B cell (primary cell): ENCODE measurements around the gene KIF22.

Source experiments
- CTCF ChIP-seq: fragments of 200-600 bp; IDR thresholded peaks from one replicate; pipeline ENCODE4 v1.8.0; 2022; ENCODE audit warnings: antibody characterized with exemption, mild to moderate bottlenecking
- EZH2 ChIP-seq: IDR thresholded peaks from 2 replicates; pipeline ENCODE4 v1.6.1; 2012; ENCODE audit warnings: borderline replicate concordance, low read depth, mild to moderate bottlenecking, moderate library complexity, low read length; ENCODE audit not compliant: insufficient read depth, poor library complexity, severe bottlenecking

DNA sequence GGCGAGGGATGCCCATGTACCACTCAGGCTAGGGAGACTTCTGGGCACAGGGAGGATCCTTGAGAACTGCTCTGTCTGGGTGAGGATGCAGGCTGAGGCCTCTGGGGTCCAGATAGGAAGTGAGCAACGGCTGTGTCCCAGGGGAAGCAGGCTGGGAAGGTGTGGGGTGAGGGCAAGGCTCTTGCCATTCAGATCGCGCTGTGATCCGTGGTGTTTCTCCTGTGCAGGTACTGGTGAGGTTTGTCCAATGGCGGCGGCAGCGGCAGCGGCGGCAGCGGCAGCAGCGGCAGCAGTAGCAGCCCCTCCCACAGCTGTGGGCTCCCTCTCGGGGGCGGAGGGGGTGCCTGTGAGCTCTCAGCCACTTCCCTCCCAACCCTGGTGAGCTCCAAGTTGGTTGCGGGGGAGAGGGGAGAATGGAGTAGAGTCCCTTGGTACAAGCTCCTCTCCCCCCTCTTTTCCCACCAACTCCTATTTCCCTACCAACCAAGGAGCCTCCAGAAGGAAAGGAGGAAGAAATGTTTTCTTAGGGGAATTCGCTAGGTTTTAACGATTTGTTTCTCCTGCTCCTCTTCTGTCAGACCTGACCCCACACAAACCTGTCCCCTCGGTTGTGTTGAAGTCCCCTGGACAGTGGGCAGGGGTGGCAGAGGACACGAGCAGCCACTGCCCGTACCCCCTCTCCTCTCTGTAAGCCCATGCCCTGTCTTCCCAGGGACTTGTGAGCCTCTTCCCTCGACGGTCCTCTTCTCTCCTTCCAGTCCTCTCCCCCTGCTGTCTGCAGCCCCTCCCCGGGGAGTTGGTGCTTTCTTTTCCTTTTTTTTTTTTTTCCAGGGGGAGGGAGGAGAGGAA is 19.5 kb downstream of the KIF22 start:
- no peak for TF ChIP-seq CTCF
- TF ChIP-seq EZH2, result no peak
